ENCODE results near the gene GRAMD4. TPM values are rescaled to one million over a fixed set of nuclear protein-coding genes. Genes with fewer than 3 reads are reported as not detected.
A peak's percentile ranks its signal among the peaks of the same experiment; 100 is the strongest.

GRAMD4 gene
- polyA plus RNA-seq, 3 donors: 9.5 to 33.3 (median 12.6) TPM

DNA sequence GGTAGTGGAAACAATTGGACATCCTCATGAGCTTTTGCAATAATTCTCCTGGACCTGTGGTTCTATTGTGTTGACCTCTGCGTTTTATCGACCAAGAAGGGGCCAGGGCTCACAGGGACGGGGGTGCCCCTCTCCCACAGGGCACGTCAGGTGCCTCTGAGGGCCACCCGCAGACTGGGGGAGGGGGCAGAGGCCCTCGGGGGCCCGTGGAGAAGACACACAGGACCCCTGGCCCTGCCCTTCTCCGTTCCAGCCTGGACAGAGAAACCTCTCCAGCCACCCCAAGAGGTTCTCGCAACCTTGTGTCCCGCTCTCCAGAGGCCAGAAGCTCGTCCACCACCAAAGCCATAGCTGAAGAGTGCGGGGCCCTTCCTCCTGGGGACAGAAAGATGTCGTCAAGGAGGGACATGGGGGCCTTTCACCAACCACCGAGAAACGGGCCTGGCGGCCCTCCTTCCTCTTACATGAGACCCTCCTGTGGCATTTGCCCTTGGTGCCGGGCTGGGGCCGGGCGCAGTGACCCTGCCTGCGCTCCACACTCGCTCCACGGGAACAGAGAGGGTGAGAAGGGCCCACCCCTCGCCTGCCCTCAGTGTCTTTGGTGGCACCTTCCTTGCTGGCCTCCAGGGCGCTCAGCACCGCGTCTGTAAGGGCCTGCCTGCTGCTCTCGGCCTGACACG, 57.3 kb downstream of the GRAMD4 start:
- intact Hi-C loops (cut with micrococcal nuclease): no loop called here
- H3K27ac Mint-ChIP-seq: peak overlapping the region in 2 of 7 donors; percentile 42 to 52
- Histone ChIP-seq H3K36me3 (replicated peaks in 1 of 2; ENCODE audit: control insufficient read depth in 1 of 2, insufficient read depth in 2 of 2, low read length in 2 of 2) (peaks cover 55 to 72% of the 10 kb centered on the region in 2 donors), H4K20me1 (ENCODE audit: insufficient read depth, low read length) (peaks cover 62% of the 10 kb centered on the region), H3K4me3 (replicated peaks in 1 of 3; ENCODE audit: low read depth in 2 of 3, low read length in 3 of 3) (no peak overlapping the region), H3K4me2 (replicated peaks; ENCODE audit: extremely low read depth, low read length, poor library complexity, severe bottlenecking) (no peak overlapping the region), H3K9ac (ENCODE audit: insufficient read depth, low read length, poor library complexity, severe bottlenecking) (no peak overlapping the region), H3K4me1 (ENCODE audit: control insufficient read depth in 1 of 2, insufficient read depth in 2 of 2, low read length in 2 of 2) (peaks cover 16 to 20% of the 10 kb centered on the region in 2 donors), H3K27ac (ENCODE audit: low read depth in 1 of 2, low read length in 2 of 2) (no peak overlapping the region), H3K27me3 (ENCODE audit: control insufficient read depth in 2 of 2, insufficient read depth in 2 of 2, low read length in 2 of 2) (no peaks in the 10 kb centered on the region), H2AFZ (ENCODE audit: insufficient read depth, low read depth, low read length, poor library complexity, severe bottlenecking) (no peak overlapping the region), H3K79me2 (ENCODE audit: insufficient read depth, low read length) (peaks cover 3% of the 10 kb centered on the region), H3K9me3 (replicated peaks in 1 of 2; ENCODE audit: control insufficient read depth in 1 of 2, insufficient read depth in 1 of 2, low read length in 2 of 2) (no peaks in the 10 kb centered on the region)
- peaks cover 34 to 59% of the 10 kb centered on the region in 2 donors for H3K36me3 Mint-ChIP-seq
- peaks cover 0 to 2% (median 0%) of the 10 kb centered on the region in 7 donors for H3K9me3 Mint-ChIP-seq
- DNase-seq: no peak
- TF ChIP-seq, protein P1, sequence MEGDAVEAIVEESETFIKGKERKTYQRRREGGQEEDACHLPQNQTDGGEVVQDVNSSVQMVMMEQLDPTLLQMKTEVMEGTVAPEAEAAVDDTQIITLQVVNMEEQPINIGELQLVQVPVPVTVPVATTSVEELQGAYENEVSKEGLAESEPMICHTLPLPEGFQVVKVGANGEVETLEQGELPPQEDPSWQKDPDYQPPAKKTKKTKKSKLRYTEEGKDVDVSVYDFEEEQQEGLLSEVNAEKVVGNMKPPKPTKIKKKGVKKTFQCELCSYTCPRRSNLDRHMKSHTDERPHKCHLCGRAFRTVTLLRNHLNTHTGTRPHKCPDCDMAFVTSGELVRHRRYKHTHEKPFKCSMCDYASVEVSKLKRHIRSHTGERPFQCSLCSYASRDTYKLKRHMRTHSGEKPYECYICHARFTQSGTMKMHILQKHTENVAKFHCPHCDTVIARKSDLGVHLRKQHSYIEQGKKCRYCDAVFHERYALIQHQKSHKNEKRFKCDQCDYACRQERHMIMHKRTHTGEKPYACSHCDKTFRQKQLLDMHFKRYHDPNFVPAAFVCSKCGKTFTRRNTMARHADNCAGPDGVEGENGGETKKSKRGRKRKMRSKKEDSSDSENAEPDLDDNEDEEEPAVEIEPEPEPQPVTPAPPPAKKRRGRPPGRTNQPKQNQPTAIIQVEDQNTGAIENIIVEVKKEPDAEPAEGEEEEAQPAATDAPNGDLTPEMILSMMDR (IDR thresholded peaks at IDR 0.05): no peak
- H3K4me3 Mint-ChIP-seq: no peak overlapping the region
- 94% methylated on average over 28 of the region's 28 CpGs for WGBS (ENCODE audit: insufficient coverage)
- H3K27me3 Mint-ChIP-seq (ENCODE audit: low read depth in 3 of 3): peaks cover 0 to 2% (median 0%) of the 10 kb centered on the region in 3 donors
- H3K4me1 Mint-ChIP-seq: peaks cover 28% of the 10 kb centered on the region

DNA sequence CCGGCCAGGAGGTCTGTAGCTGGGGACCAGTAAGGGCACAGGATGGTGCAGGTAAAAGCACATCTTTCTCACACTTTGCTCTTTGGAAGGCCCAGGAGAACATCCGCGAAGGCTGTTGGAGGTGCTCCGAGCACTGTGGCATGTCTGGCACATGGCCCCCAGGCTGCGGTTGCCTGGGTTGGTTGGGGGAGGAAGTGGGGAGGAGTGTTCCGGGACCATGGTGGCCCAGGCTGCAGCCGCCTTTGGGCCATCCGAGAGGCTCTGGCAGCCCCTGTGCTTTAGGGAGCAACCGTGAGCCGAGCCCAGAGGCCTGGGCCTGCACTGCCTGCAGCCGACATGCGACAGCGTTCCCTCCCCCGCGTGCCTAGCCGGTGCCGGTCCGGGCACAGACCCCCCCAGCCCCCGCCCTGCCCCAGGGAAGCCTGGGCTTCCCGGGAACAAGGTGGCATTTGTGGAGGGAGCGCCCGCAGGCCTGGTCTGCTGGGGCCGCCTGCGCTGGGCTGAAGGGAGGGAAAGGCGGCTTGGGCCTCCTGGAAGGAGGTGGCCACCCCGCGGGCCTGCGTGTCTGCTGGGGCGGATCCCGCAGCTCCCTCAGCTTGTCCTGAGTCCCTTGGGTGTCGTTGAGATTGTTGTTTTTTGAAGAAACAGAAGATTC, 57.9 kb downstream of the GRAMD4 start:
- Mint-ChIP-seq H3K36me3 (peaks cover 34 to 53% of the 10 kb centered on the region in 2 donors), H3K4me1 (peaks cover 27% of the 10 kb centered on the region), H3K4me3 (no peak overlapping the region), H3K27me3 (ENCODE audit: low read depth in 3 of 3) (peaks cover 0 to 2% (median 0%) of the 10 kb centered on the region in 3 donors), H3K9me3 (peaks cover 0 to 2% (median 0%) of the 10 kb centered on the region in 7 donors), H3K27ac (peak overlapping the region in 1 of 7 donors; percentile 23)
- peaks cover 3% of the 10 kb centered on the region for H3K79me2 ChIP-seq (ENCODE audit: insufficient read depth, low read length)
- no peaks in the 10 kb centered on the region for H3K27me3 ChIP-seq (ENCODE audit: control insufficient read depth in 2 of 2, insufficient read depth in 2 of 2, low read length in 2 of 2)
- H3K36me3 ChIP-seq (replicated peaks in 1 of 2; ENCODE audit: control insufficient read depth in 1 of 2, insufficient read depth in 2 of 2, low read length in 2 of 2): peaks cover 49 to 65% of the 10 kb centered on the region in 2 donors
- TF ChIP-seq, protein P1 (IDR thresholded peaks at IDR 0.05): no peak
- H3K4me2 ChIP-seq (replicated peaks; ENCODE audit: extremely low read depth, low read length, poor library complexity, severe bottlenecking): no peak overlapping the region
- no peak overlapping the region for H3K4me3 ChIP-seq (replicated peaks in 1 of 3; ENCODE audit: low read depth in 2 of 3, low read length in 3 of 3)
- H3K9me3 ChIP-seq (replicated peaks in 1 of 2; ENCODE audit: control insufficient read depth in 1 of 2, insufficient read depth in 1 of 2, low read length in 2 of 2): no peaks in the 10 kb centered on the region
- intact Hi-C loops (cut with micrococcal nuclease): no loop called here
- no peak for DNase-seq
- H3K9ac ChIP-seq (ENCODE audit: insufficient read depth, low read length, poor library complexity, severe bottlenecking): no peak overlapping the region
- peaks cover 62% of the 10 kb centered on the region for H4K20me1 ChIP-seq (ENCODE audit: insufficient read depth, low read length)
- H3K27ac ChIP-seq (ENCODE audit: low read depth in 1 of 2, low read length in 2 of 2): no peak overlapping the region
- 68% methylated on average over 22 of the region's 31 CpGs for WGBS (ENCODE audit: insufficient coverage)
- no peak overlapping the region for H2AFZ ChIP-seq (ENCODE audit: insufficient read depth, low read depth, low read length, poor library complexity, severe bottlenecking)
- peaks cover 21 to 24% of the 10 kb centered on the region in 2 donors for H3K4me1 ChIP-seq (ENCODE audit: control insufficient read depth in 1 of 2, insufficient read depth in 2 of 2, low read length in 2 of 2)

Data from CD14-positive monocyte (primary cell).